Esophagus muscularis mucosa (tissue), 4 donors: ENCODE measurements around the gene RBMS3. TPM values are rescaled to one million over a fixed set of nuclear protein-coding genes. Genes with fewer than 3 reads are reported as not detected.
A peak's percentile ranks its signal among the peaks of the same experiment; 100 is the strongest.

Source experiments
- DNase-seq: peaks from one replicate; pipeline ENCODE4 v3.0.0-alpha.2; 2017; ENCODE audit errors: extremely low spot score
- H3K27ac ChIP-seq, 4 donors: fragments of 200-600 bp; sonication (generic); replicated peaks in 1 of 4; 1 replicate in 3 of 4; 2 replicates in 1 of 4; pipeline ENCODE4 v1.5.1; 2016 to 2019; ENCODE audit warnings: mild to moderate bottlenecking in 1 of 4
- H3K27me3 ChIP-seq, 4 donors: fragments of 200-600 bp; sonication (generic); one replicate each; pipeline versions ENCODE4 v1.5.1 to v1.6.0; 2016 to 2019
- H3K36me3 ChIP-seq, 4 donors: fragments of 200-600 bp; sonication (generic); one replicate each; pipeline ENCODE4 v1.5.1; 2016 to 2019
- H3K4me1 ChIP-seq, 4 donors: fragments of 200-600 bp; sonication (generic); one replicate each; pipeline ENCODE4 v1.5.1; 2016 to 2019
- H3K4me3 ChIP-seq, 4 donors: fragments of 200-600 bp; sonication (generic); 1 replicate in 2 of 4; 2 replicates in 2 of 4; pipeline ENCODE4 v1.5.1; 2016 to 2019; ENCODE audit warnings: mild to moderate bottlenecking in 4 of 4, moderate library complexity in 1 of 4
- H3K9me3 ChIP-seq, 4 donors: fragments of 200-600 bp; sonication (generic); 1 replicate in 3 of 4; 2 replicates in 1 of 4; pipeline ENCODE4 v1.5.1; 2016 to 2019
- EP300 ChIP-seq: sonication (generic); formaldehyde crosslinking; IDR thresholded peaks from one replicate; pipeline ENCODE4 v1.6.1; 2017; ENCODE audit warnings: antibody characterized with exemption
- POLR2A ChIP-seq: fragments of 450-650 bp; IDR thresholded peaks from one replicate; pipeline ENCODE4 v1.6.1; 2017; ENCODE audit warnings: antibody characterized with exemption, moderate library complexity, mild to moderate bottlenecking, low read depth
- POLR2AphosphoS5 ChIP-seq, 2 donors: sonication (generic); formaldehyde crosslinking; IDR thresholded peaks; one replicate each; pipeline ENCODE4 v1.6.1; 2017; ENCODE audit warnings: antibody characterized with exemption in 2 of 2
- WGBS: methylation state at CpG from one replicate; pipeline ENCODE4 v1.1.5; 2018; 5-methylcytosine and 5-hydroxymethylcytosine counted together
- intact Hi-C: fragments of 100-400 bp; cut with DNase I; formaldehyde crosslinking; loops from one replicate; pipeline ENCODE4 v1.15.1; 2023
- total RNA-seq, 4 donors: library from RNA; depleted of rRNA; stranded (reverse); fragments of >200 nt; gene quantifications; one replicate each; pipeline versions ENCODE4 v1.1.0 to v1.2.1, GENCODE V29; 2016
- TF ChIP-seq, protein P1 (sequence below), 3 experiments: fragments of 200-600 bp in 2 of 3; fragments of 450-650 bp in 1 of 3; sonication (generic) in 2 of 3; IDR thresholded peaks; one replicate each; pipeline ENCODE4 v1.5.1; 2017 to 2019; ENCODE audit warnings: antibody characterized with exemption in 3 of 3, mild to moderate bottlenecking in 2 of 3, moderate library complexity in 1 of 3

RBMS3 gene
- total RNA-seq, 4 donors from 2014 or later = 53.0 to 81.5 (median 61.2) TPM

DNA sequence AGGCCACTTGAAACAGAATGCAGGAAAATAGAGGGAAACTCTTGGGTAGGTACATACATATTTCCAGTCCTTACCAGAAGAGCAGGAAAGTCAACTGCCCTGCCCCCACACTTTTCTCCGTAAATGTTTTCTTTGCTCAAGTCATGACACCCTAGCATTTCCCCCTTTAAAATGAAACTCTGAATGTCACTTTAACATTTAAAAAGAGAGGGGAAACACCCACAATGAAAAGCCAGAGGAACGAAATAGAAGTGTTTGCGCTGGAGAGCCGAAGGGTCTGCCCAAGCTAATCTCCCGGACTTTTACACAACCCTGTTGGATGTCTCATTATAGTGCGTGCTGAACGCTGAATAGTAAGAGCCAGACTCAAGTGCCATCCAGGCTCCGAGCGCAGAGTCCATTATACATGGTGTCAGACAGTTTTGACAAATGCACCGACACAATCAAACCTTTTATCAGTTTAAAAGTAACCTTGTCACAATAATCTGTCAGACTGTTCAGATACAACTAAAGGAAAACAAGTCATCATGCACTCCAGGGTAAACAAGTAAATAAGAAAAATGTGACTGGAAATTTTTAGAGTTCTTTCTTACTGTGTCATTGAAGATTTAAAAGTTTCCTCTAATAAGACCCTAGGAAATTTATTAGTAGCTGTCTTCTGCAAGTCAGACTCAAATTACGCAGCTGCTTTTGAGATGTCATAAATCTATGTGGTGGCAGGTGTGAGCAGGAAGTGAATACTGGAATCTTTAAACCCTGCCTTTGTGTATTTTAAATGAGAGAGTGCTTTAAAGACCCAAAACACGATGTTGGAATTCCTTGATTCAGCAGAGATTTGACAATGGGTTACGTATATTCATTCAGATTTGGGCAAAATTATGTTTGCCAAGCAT is 159.8 kb downstream of the RBMS3 start:
- H3K4me3 ChIP-seq = peak overlapping the region; percentile 12 to 32 (median 22)
- intact Hi-C loops = no loop called here
- H3K27me3 ChIP-seq = no peaks in the 10 kb centered on the region
- peaks cover 0 to 8% (median 0%) of the 10 kb centered on the region in 4 donors for H3K4me1 ChIP-seq
- no peak overlapping the region for H3K27ac ChIP-seq
- H3K36me3 ChIP-seq = peaks cover 0 to 4% (median 0%) of the 10 kb centered on the region in 4 donors
- 60% methylated on average over 13 of the region's 13 CpGs for WGBS
- H3K9me3 ChIP-seq = peaks cover 0 to 5% (median 0%) of the 10 kb centered on the region in 4 donors
- no peak for TF ChIP-seq POLR2A
- no peak for TF ChIP-seq POLR2AphosphoS5 (IDR thresholded peaks at IDR 0.05)
- TF ChIP-seq, protein P1, sequence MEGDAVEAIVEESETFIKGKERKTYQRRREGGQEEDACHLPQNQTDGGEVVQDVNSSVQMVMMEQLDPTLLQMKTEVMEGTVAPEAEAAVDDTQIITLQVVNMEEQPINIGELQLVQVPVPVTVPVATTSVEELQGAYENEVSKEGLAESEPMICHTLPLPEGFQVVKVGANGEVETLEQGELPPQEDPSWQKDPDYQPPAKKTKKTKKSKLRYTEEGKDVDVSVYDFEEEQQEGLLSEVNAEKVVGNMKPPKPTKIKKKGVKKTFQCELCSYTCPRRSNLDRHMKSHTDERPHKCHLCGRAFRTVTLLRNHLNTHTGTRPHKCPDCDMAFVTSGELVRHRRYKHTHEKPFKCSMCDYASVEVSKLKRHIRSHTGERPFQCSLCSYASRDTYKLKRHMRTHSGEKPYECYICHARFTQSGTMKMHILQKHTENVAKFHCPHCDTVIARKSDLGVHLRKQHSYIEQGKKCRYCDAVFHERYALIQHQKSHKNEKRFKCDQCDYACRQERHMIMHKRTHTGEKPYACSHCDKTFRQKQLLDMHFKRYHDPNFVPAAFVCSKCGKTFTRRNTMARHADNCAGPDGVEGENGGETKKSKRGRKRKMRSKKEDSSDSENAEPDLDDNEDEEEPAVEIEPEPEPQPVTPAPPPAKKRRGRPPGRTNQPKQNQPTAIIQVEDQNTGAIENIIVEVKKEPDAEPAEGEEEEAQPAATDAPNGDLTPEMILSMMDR (IDR thresholded peaks at IDR 0.05) = no peak
- TF ChIP-seq EP300 = no peak
- no peak for DNase-seq

DNA sequence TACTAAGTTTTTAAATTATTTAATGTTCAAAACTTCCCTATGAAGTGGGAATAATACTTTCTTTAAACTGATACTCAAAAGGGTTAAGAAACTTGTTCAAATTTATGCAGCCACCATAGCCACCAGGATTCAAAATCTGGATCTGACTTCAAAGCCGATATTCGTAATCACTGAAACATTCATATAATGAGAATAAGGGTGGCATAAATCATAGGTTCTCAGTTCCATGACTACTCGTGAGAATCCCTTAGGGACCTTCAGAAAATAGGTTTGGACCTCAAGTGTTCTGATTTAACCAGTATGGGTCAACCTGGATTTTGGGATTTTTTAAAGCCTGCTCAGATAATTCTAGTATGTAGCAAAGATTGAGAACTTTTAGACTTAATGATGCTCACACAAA is 160.6 kb downstream of the RBMS3 start:
- Histone ChIP-seq H3K9me3 (peaks cover 0 to 5% (median 0%) of the 10 kb centered on the region in 4 donors), H3K4me1 (peaks cover 0 to 8% (median 0%) of the 10 kb centered on the region in 4 donors), H3K27me3 (no peaks in the 10 kb centered on the region), H3K4me3 (no peak overlapping the region), H3K36me3 (peaks cover 0 to 4% (median 0%) of the 10 kb centered on the region in 4 donors), H3K27ac (no peak overlapping the region)
- DNase-seq = no peak
- intact Hi-C loops = no loop called here
- WGBS = 77% methylated on average over 3 of the region's 3 CpGs
- TF ChIP-seq, protein P1 (IDR thresholded peaks at IDR 0.05) = no peak
- TF ChIP-seq EP300 (no peak), POLR2A (no peak), POLR2AphosphoS5 (IDR thresholded peaks at IDR 0.05) (no peak)

DNA sequence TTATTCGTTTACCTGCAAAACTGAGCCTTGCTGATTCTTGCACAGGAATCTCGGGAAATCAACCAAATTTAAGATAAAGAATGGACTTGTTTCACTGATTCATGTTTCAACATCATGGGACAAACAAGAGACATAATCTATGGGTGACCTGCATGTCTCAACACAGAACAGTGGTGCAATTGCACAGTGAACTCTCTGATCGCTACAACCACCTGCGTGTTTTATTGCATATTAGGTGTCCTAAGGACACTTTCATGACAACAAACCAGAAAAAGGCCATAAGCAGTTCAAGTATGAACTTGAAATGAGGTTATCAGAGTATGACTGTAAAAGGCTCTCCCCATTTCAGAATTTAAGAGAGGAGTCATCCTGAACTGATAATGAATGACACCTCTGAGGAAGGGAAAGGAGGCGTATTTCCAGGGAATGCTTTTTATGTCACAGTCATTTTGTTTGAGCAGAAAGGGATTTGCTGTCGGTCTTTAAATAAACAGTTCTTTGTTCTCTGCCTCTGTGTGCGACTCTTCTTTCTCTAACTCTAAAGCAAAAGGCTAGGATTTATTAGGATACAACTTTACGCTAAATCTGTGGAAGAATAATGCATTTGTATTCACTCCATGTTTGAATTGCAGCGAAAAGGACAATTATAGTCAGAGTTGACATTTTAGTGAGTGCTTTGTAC is 167.2 kb downstream of the RBMS3 start:
- H3K4me3 ChIP-seq = no peak overlapping the region
- peaks cover 0 to 5% (median 0%) of the 10 kb centered on the region in 4 donors for H3K9me3 ChIP-seq
- H3K4me1 ChIP-seq = peaks cover 5 to 15% (median 5%) of the 10 kb centered on the region in 4 donors
- no peak for DNase-seq
- intact Hi-C loops = no loop called here
- H3K36me3 ChIP-seq = peaks cover 0 to 5% (median 2%) of the 10 kb centered on the region in 4 donors
- no peak overlapping the region for H3K27ac ChIP-seq
- WGBS = 82% methylated on average over 9 of the region's 9 CpGs
- TF ChIP-seq POLR2A = no peak
- no peak for TF ChIP-seq POLR2AphosphoS5 (IDR thresholded peaks at IDR 0.05)
- TF ChIP-seq, protein P1 (IDR thresholded peaks at IDR 0.05) = no peak
- TF ChIP-seq EP300 = no peak
- H3K27me3 ChIP-seq = no peaks in the 10 kb centered on the region

DNA sequence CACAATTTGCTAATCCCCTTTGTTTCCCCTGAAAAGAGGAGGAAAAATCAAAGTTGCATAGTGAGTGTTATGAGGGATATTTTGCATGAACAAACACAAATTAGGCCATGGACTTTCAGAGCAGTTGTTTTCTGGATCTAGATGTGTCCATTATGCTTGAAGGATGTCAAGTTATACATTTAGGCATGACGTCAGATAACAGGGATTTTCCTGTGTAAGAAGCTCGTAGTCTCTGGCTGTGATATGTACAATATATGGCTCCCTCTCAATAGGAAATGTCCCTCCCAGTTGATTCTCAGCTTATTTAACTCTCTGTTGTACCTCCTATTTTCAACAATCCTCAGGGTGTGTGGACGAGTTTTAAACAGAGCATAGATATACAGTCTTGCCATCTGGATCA is 171.0 kb downstream of the RBMS3 start:
- DNase-seq = no peak
- peaks cover 17 to 29% (median 18%) of the 10 kb centered on the region in 4 donors for H3K4me1 ChIP-seq
- H3K36me3 ChIP-seq = peaks cover 0 to 5% (median 0%) of the 10 kb centered on the region in 4 donors
- no peak overlapping the region for H3K4me3 ChIP-seq
- no peak overlapping the region for H3K27ac ChIP-seq
- H3K27me3 ChIP-seq = no peaks in the 10 kb centered on the region
- no peak for TF ChIP-seq EP300
- TF ChIP-seq POLR2AphosphoS5 (IDR thresholded peaks at IDR 0.05) = no peak
- TF ChIP-seq POLR2A = no peak
- TF ChIP-seq, protein P1 (IDR thresholded peaks at IDR 0.05) = no peak
- H3K9me3 ChIP-seq = no peaks in the 10 kb centered on the region
- intact Hi-C loops = no loop called here
- 70% methylated on average over 3 of the region's 3 CpGs for WGBS
